Fibroblast of villous mesenchyme (primary cell): ENCODE measurements around the gene S100P. TPM values are rescaled to one million over a fixed set of nuclear protein-coding genes. Genes with fewer than 3 reads are reported as not detected.

ENCODE experiments used
- DNase-seq: peaks from one replicate; pipeline ENCODE4 v3.0.0-alpha.2; 2010; ENCODE audit warnings: low read depth
- H3K4me3 ChIP-seq: 2 replicates; pipeline ENCODE4 v1.5.1; 2011; ENCODE audit warnings: low read depth, mild to moderate bottlenecking, low read length
- CTCF ChIP-seq: IDR thresholded peaks from 2 replicates; pipeline ENCODE4 v1.5.1; 2012; ENCODE audit warnings: low read depth, mild to moderate bottlenecking, low read length; ENCODE audit not compliant: insufficient read depth
- total RNA-seq: library from RNA; depleted of rRNA; stranded (reverse); fragments of >200 nt; gene quantifications from 2 replicates; pipeline ENCODE4 v1.2.3, GENCODE V29; 2012

S100P gene
- total RNA-seq, 1 donor: not detected

- peak; percentile 60 for DNase-seq
- H3K4me3 ChIP-seq: no peak overlapping the region
- TF ChIP-seq CTCF: no peak
Observed at GRCh38 chr4:6692806-6693205, 872 bp upstream of the S100P start.

- no peak overlapping the region for H3K4me3 ChIP-seq
- no peak for DNase-seq
- TF ChIP-seq CTCF: no peak
Observed at GRCh38 chr4:6694177-6694901, 661 bp downstream of the S100P start.

- DNase-seq: peak; percentile 69
- TF ChIP-seq CTCF: no peak
- no peak overlapping the region for H3K4me3 ChIP-seq
Observed at GRCh38 chr4:6695660-6696610, 2.3 kb downstream of the S100P start.

- no peak for TF ChIP-seq CTCF
- H3K4me3 ChIP-seq: no peak overlapping the region
- no peak for DNase-seq
Observed at GRCh38 chr4:6696611-6697010, 2.9 kb downstream of the S100P start.

GRCh38 chr4:6697131-6697530 lies 3.5 kb downstream of the S100P start:
- TF ChIP-seq CTCF: no peak
- no peak for DNase-seq
- no peak overlapping the region for H3K4me3 ChIP-seq

GRCh38 chr4:6699388-6699787 lies 5.7 kb downstream of the S100P start:
- H3K4me3 ChIP-seq: no peak overlapping the region
- no peak for TF ChIP-seq CTCF
- DNase-seq: no peak
